Endothelial cell of umbilical vein (primary cell): ENCODE results near the gene MAP4K5. TPM values are rescaled to one million over a fixed set of nuclear protein-coding genes. Genes with fewer than 3 reads are reported as not detected.

Experiments used
- BruUV-seq: library from RNA; stranded (reverse); fragments of 400-500 nt; replicated peaks from 2 replicates; lab custom pipeline; 2021; lab: Mats Ljungman, UMichigan
- CTCF ChIA-PET: fragments of 300-600, 350-600 bp; sonication (Branson Sonifier 250); formaldehyde crosslinking; loops from one replicate; lab custom pipeline; 2021; ENCODE audit warnings: antibody characterized with exemption, inconsistent platforms; lab: Charles Lee
- POLR2A ChIA-PET: fragments of 300-600, 350-600 bp; sonication (Branson Sonifier 250); formaldehyde crosslinking; loops from one replicate; lab custom pipeline; 2021; ENCODE audit warnings: antibody characterized with exemption, inconsistent platforms; lab: Charles Lee
- DNase-seq: peaks from one replicate; pipeline ENCODE4 v3.0.0-alpha.2; 2011; ENCODE audit warnings: low read depth, low spot score
- FAIRE-seq: peaks from 2 replicates; lab custom pipeline; 2011; peaks lifted over from hg19 to GRCh38; lab: Jason Lieb, UNC
- H2AFZ ChIP-seq: 2 replicates; pipeline ENCODE4 v1.6.0; 2012; ENCODE audit warnings: low read depth, low read length, control low read depth, inconsistent platforms
- H3K27ac ChIP-seq: 2 replicates; pipeline ENCODE4 v1.5.1; 2011; ENCODE audit warnings: low read depth, mild to moderate bottlenecking, control low read depth, low read length, moderate library complexity; ENCODE audit not compliant: insufficient read depth
- H3K27me3 ChIP-seq, 2 experiments: 2 replicates each; pipeline versions ENCODE4 v1.6.0 to v1.6.1; 2011; ENCODE audit warnings: low read length in 2 of 2, mixed read lengths in 1 of 2; ENCODE audit not compliant: control insufficient read depth in 2 of 2, insufficient read depth in 2 of 2
- H3K36me3 ChIP-seq, 2 experiments: 2 replicates in 1 of 2; 3 replicates in 1 of 2; pipeline ENCODE4 v1.5.1; 2011; ENCODE audit warnings: low read length in 2 of 2, mild to moderate bottlenecking in 1 of 2, moderate library complexity in 1 of 2; ENCODE audit not compliant: control insufficient read depth in 2 of 2, insufficient read depth in 2 of 2; ENCODE audit errors: extremely low read depth in 1 of 2
- H3K4me1 ChIP-seq: 3 replicates; pipeline ENCODE4 v1.5.1; 2011; ENCODE audit warnings: mild to moderate bottlenecking, low read length; ENCODE audit not compliant: control insufficient read depth, insufficient read depth; ENCODE audit errors: extremely low read depth
- H3K4me2 ChIP-seq: 2 replicates; pipeline ENCODE4 v1.6.1; 2011; ENCODE audit warnings: low read length, control low read depth, mixed read lengths; ENCODE audit not compliant: insufficient read depth
- H3K4me3 ChIP-seq, 3 experiments: fragments of 200-600 bp in 1 of 3; sonication (generic), shearing (Covaris generic) in 1 of 3; replicated peaks in 1 of 3; 2 replicates each; pipeline ENCODE4 v1.5.1; 2011 to 2016; ENCODE audit warnings: control low read depth in 3 of 3, low read length in 3 of 3, mild to moderate bottlenecking in 2 of 3, inconsistent platforms in 1 of 3, low read depth in 1 of 3, moderate library complexity in 1 of 3; ENCODE audit not compliant: insufficient read depth in 1 of 3
- H3K79me2 ChIP-seq: 2 replicates; pipeline ENCODE4 v1.6.0; 2012; ENCODE audit warnings: low read length, inconsistent platforms; ENCODE audit not compliant: control insufficient read depth, insufficient read depth
- H3K9ac ChIP-seq: replicated peaks from 2 replicates; pipeline ENCODE3; 2011; ENCODE audit warnings: low read length, control low read depth; ENCODE audit not compliant: insufficient read depth; ENCODE audit errors: extremely low read depth
- H3K9me1 ChIP-seq: replicated peaks from 3 replicates; pipeline ENCODE4 v1.6.0; 2011; ENCODE audit warnings: mild to moderate bottlenecking, low read length; ENCODE audit not compliant: control insufficient read depth, insufficient read depth; ENCODE audit errors: extremely low read depth
- H3K9me3 ChIP-seq: replicated peaks from 2 replicates; pipeline ENCODE4 v1.5.1; 2012; ENCODE audit warnings: low read length, inconsistent platforms; ENCODE audit not compliant: control insufficient read depth, insufficient read depth
- H4K20me1 ChIP-seq: replicated peaks from 2 replicates; pipeline ENCODE3; 2011; ENCODE audit warnings: mild to moderate bottlenecking, low read length; ENCODE audit not compliant: control insufficient read depth, insufficient read depth; ENCODE audit errors: extremely low read depth
- CTCF ChIP-seq, 2 donors: IDR thresholded peaks; 1 replicate in 1 of 2; 2 replicates in 1 of 2; pipeline ENCODE4 v1.5.1; 2011; ENCODE audit warnings: low read length in 2 of 2, mild to moderate bottlenecking in 2 of 2, moderate library complexity in 2 of 2, control low read depth in 1 of 2, inconsistent platforms in 1 of 2, low read depth in 1 of 2; ENCODE audit not compliant: insufficient read depth in 1 of 2; ENCODE audit errors: extremely low read depth in 1 of 2
- EZH2 ChIP-seq: IDR thresholded peaks from 2 replicates; pipeline ENCODE4 v1.6.1; 2012; ENCODE audit warnings: borderline replicate concordance, low read depth, mild to moderate bottlenecking, moderate library complexity, low read length, inconsistent platforms; ENCODE audit not compliant: severe bottlenecking
- FOS ChIP-seq: IDR thresholded peaks from 2 replicates; pipeline ENCODE4 v1.6.1; 2011; ENCODE audit warnings: mild to moderate bottlenecking, low read length, moderate library complexity, borderline replicate concordance; ENCODE audit not compliant: insufficient read depth
- GATA2 ChIP-seq: IDR thresholded peaks from 2 replicates; pipeline ENCODE4 v1.7.0; 2011; ENCODE audit warnings: low read depth, mild to moderate bottlenecking, moderate library complexity, mixed read lengths, low read length; ENCODE audit not compliant: insufficient read length, insufficient read depth
- JUN ChIP-seq: IDR thresholded peaks from 2 replicates; pipeline ENCODE4 v1.6.1; 2011; ENCODE audit warnings: borderline replicate concordance, low read depth; ENCODE audit not compliant: insufficient read length, insufficient read depth
- MAX ChIP-seq: IDR thresholded peaks from 2 replicates; pipeline ENCODE4 v1.6.1; 2011; ENCODE audit not compliant: insufficient read depth, insufficient read length
- MYC ChIP-seq: IDR thresholded peaks from one replicate; pipeline ENCODE4 v1.6.1; 2011; ENCODE audit warnings: mild to moderate bottlenecking, low read depth, low read length
- POLR2A ChIP-seq: IDR thresholded peaks from 2 replicates; pipeline ENCODE4 v1.6.1; 2012; ENCODE audit warnings: low read depth, mild to moderate bottlenecking, control low read depth, low read length
- POLR2AphosphoS5 ChIP-seq: IDR thresholded peaks from 2 replicates; pipeline ENCODE4 v1.6.1; 2012; ENCODE audit warnings: low read depth, mild to moderate bottlenecking, control low read depth, low read length, moderate library complexity; ENCODE audit not compliant: insufficient read depth
- dilution Hi-C: fragments of 300-500 bp; cut with MboI; formaldehyde crosslinking; loops from one replicate; pipeline ENCODE4 v1.15.0; 2019; ENCODE audit warnings: low sequenced_read_pairs; ENCODE audit not compliant: extremely low pct_ligation_motif_present
- intact Hi-C: fragments of 100-400 bp; cut with micrococcal nuclease; formaldehyde crosslinking; loops from one replicate; pipeline ENCODE4 v1.10.0; 2022
- polyA plus RNA-seq, 4 experiments: library from polyadenylated mRNA; depleted of rRNA in 3 of 4; stranded (reverse) in 3 of 4; unstranded in 1 of 4; fragments of >200 nt; gene quantifications; 2 replicates each; pipeline versions ENCODE4 v1.2.1 to v1.2.3, GENCODE V29; 2011 to 2012; ENCODE audit warnings: missing spikeins in 1 of 4
- total RNA-seq: library from RNA; stranded (reverse); gene quantifications from 2 replicates; pipeline ENCODE4 v1.2.3, GENCODE V29; 2021

Gene MAP4K5
- total and polyA plus RNA-seq, 2 donors (not counting 3 experiments of a cell fraction or from before 2014, with no cell fraction given): 17.4 to 73.7 TPM

GRCh38 chr14:50417853-50418252 lies 114.5 kb downstream of the MAP4K5 start:
- Histone ChIP-seq H3K9me3 (no peaks in the 10 kb centered on the region), H3K27ac (no peak overlapping the region), H3K36me3 (peaks cover 2 to 9% of the 10 kb centered on the region in 2 experiments), H4K20me1 (no peaks in the 10 kb centered on the region), H3K9ac (no peak overlapping the region), H3K27me3 (no peaks in the 10 kb centered on the region), H3K79me2 (no peaks in the 10 kb centered on the region), H3K4me2 (no peak overlapping the region), H3K4me1 (no peaks in the 10 kb centered on the region), H2AFZ (no peak overlapping the region), H3K9me1 (no peaks in the 10 kb centered on the region), H3K4me3 (no peak overlapping the region)
- no peak for DNase-seq
- FAIRE-seq: no peak
- intact Hi-C loops (no loop called here), dilution Hi-C loops (no loop called here)
- TF ChIP-seq MAX (no peak), CTCF (IDR thresholded peaks at IDR 0.05; ENCODE audit: extremely low read depth in 1 of 2, insufficient read depth in 1 of 2, low read depth in 1 of 2, low read length in 2 of 2) (no peak), POLR2A (no peak), GATA2 (no peak), FOS (no peak), JUN (no peak), EZH2 (no peak), POLR2AphosphoS5 (no peak), MYC (no peak)
- ChIA-PET CTCF (interaction anchor here (2.0 to 2.3 kb wide), 2 partner anchors 21 to 97 kb away, joined by 4 to 9 read pairs; no protein-coding TSS in a partner anchor), POLR2A (no interaction called here)
- BruUV-seq: no TSS peak
